GOT3 (cell line): ENCODE results near the gene STK33.

Experiments used
- DNase-seq: peaks from one replicate; lab custom pipeline; 2025; ENCODE audit warnings: mixed read lengths; lab: John Stamatoyannopoulos, UW

STK33 gene

GRCh38 chr11:8603696-8604077 lies 9.7 kb upstream of the STK33 start:
- no peak for DNase-seq

DNA sequence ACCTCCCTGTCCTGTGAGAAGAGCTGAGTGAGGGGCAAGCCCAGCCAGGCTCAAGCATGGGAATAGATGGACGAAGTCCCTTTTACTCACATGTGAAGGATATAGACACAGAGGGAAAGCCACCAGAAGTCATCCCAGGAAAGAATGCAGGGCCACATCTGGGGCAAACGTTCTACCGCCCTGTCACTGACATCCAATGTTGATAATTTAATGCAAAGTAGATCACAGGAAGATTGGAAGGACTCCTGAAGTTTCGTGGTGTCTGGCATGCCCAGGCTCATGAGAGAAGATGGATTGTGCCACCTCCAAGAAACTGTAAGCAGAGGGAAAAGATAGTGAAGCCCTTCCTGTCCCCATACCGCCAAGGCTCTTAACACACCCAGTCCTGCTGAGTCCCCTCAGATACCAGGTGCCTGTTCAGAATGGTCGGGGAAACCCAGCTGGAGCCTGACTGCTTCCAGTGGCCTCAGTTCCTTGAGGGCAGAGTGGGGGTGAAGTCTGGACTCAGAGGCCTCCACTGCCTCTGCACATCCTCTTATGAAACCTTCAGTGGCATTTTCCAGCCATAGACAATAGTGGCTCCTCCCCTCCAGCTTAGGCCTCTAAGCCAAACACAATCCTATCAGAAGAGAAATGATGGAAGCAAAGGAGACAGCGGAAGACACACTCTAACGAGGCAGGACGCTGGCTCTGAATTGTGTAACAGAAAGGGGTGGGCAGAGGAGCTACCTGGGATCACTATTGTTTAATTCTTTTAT lies 7.5 kb upstream of the STK33 start:
- DNase-seq, result no peak

DNA sequence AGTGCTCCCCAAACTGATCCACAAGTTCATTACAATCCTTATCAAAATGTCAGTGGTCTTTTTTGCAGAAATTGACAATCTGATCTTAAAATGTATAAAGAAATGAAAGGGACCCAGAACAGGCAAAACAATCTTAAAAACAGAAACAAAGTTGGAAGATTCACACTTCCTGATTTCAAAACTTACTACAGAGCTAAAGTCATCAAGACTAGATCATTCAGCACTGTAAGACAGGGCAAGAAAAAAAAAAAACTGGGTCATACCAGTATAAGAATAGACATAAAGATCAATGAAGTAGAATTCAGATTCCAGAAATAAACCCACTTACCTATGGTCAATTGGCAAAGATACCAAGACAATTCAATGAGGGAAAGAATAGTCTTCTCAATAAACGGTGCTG lies 4.5 kb upstream of the STK33 start:
- DNase-seq, result no peak

DNA sequence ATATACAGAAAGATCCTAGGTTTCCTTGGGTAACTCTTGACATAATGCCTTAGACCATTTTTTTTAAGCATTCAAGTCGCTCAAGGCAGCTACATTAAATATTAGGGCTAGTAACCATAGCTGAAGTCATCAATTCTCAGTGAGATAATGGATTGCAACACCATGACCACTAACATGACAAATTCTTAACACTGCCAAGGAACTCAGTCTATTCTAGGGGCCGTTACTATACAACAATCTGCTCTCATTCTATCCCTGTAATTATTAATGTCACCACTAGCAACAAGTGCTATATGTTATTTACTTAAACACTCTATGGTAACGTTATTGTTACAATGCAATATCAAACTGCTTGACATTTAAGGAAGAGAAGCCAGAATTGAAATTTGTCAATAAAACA lies 3.2 kb upstream of the STK33 start:
- DNase-seq, result no peak

GRCh38 chr11:8596504-8597046 lies 2.5 kb upstream of the STK33 start:
- no peak for DNase-seq

- DNase-seq, result no peak
Measured at GRCh38 chr11:8593455-8593854, 573 bp downstream of the STK33 start.

GRCh38 chr11:8587915-8588314 lies 6.1 kb downstream of the STK33 start:
- no peak for DNase-seq

- DNase-seq, result no peak
Measured at GRCh38 chr11:8586805-8587204, 7.2 kb downstream of the STK33 start.

- no peak for DNase-seq
Measured at GRCh38 chr11:8586184-8586583, 7.8 kb downstream of the STK33 start.

DNA sequence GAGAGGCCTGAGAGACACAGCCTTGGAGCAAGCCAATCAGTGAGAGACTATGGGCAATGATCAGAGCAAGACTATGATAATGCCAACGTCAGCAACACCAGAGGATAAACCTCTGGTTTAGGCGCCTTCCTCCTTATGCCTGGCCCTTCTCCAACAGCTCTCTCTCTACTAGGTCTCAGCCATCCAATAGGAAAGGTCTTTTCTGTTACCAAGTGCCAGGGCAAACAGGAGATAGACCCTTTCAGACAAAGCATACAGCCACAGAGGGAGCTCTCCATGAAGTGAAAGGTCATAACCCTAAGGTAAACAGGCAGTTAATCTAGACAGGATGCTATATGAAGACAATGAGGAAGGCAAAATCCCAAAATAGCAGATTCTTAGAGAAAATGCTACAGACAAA lies 9.5 kb downstream of the STK33 start:
- DNase-seq, result no peak

DNA sequence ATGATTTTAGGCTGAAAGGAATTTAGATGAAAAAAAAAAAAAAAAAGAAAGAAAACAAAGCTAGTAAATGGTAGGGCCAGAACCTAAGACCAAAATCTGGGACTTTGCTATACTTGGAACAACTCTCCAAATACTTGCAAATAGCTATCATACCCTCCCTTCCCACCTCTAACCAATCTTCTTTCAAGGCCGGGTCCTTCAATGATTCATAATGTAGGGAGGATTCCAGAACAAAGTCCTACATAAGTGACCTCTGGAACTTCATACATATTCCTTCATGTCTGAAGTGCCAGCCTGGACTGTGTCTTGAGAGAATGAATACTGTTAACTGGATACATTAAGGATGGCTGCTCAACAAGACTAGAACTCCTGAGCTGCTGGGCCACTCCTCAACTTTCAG lies 9.9 kb downstream of the STK33 start:
- no peak for DNase-seq

DNA sequence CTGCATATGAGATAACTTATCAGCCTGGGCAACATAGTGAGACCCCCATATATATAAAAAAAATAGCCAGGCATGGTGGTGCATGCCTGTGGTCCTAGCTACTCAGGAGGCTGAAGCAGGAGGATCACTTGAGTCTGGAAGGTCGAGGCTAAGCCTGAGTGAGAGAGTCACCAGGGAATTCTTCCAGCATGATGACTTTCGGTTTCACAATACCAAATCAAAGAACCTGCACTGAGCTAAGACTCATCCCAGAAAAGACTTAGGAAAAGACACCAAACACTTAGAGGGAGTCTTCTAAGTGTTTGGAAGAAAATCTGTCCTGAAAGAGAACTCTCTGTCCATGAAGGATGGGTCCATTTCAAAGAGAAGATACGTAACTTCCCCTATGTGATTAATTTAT lies 12.7 kb downstream of the STK33 start:
- DNase-seq, result no peak

DNA sequence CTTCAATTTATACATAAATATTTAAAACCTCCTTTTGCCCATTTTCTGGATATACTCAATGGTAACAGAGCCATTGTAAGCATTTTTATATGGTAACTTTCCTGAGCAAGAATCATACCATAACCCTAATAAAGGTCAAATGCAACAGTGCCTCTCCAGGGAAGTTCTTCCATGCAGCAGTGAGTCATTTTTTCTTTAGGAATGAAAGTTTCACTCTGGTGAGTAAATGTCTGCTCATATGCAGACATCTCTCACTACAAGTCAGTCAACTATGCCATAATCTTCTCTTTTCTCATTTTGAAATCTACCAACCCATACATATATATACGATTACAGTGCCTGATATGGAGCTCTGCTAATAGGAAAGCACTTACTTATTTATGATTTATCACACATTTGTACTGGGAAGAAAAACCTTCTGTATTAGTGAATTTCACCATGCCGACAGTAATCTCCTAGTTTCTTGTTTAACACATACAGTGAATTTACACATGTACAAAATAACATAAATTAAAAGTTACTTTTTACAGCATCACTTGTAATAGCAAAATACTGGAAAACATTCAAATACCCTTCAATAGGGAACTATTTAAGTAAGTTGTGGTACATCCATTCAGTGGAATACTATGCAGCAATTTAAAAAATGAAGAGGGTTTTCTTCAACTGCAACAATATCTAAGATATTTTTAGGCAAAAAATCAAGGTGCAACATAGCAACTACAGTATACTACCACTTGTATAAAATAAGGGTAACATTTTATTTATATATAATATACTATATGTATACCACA lies 16.0 kb downstream of the STK33 start:
- no peak for DNase-seq

GRCh38 chr11:8574798-8575197 lies 19.2 kb downstream of the STK33 start:
- no peak for DNase-seq

- no peak for DNase-seq
Measured at GRCh38 chr11:8573777-8574176, 20.3 kb downstream of the STK33 start.

GRCh38 chr11:8567602-8568198 lies 26.3 kb downstream of the STK33 start:
- DNase-seq, result no peak

DNA sequence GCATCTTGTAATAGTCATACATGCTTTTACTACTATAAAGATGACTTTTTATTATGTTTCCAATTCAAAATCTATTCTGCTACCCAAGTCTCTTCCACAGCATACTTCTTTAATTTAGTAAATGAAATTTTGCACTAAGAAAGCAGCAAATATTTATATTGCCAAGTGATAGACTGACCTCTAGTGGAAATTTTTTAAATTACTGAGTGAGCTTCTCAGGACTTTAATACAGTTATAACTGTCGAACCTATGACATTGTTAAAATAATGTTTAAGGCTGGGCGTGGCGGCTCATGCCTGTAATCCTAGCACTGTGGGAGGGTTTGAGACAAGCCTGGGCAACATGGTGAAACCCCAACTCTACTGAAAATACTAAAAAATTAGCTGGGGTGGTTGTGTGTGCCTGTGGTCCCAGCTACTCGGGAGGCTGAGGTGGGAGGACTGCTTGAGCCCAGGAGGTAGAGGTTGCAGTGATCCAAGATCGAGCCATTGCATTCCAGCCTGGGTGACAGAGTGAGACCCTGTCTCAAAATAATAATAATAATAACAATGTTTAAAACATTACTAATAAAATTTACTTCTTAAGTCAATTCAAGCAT lies 27.3 kb downstream of the STK33 start:
- no peak for DNase-seq

- no peak for DNase-seq
Measured at GRCh38 chr11:8564526-8564925, 29.5 kb downstream of the STK33 start.

DNA sequence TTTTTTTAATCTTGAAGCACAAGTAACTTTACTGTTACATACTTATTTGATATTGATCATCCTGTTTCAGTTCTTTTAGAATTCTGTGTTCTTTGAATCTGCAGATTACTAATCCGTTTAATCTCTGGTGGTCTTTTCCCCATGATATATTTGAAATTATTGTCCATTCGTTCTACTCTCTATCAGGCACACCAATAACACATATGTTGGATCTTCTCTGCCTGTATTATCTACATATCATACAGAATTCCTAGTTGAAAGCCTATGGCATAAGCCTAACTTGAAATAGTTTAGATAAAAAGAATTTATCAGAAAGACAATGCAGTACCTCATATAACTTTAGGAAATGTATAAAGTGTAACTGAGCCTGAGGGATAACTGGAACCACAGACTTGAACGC lies 32.6 kb downstream of the STK33 start:
- DNase-seq, result no peak

DNA sequence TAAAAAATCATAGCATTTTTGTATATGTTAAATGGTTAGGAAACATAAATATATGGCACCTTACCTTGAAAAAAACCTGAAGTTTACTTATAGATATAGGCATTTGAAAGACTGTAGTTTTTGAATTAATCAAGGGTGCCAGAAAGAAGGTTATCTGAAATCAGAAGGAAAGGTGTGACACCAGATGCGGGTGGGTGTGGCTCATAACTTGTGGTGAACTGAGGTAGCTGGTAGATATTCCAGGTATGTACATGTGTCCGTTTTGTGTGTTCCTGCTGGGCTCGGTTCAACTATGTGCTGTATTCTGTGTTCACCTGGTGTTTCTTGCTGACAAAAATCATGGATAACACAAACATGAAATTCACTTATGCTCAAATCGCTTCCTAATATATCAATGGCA lies 35.6 kb downstream of the STK33 start:
- DNase-seq, result no peak

- no peak for DNase-seq
Measured at GRCh38 chr11:8545698-8546366, 48.2 kb downstream of the STK33 start.

GRCh38 chr11:8544807-8545206 lies 49.2 kb downstream of the STK33 start:
- no peak for DNase-seq
